K562 (cell line): ENCODE measurements around the gene VARS1. TPM values are rescaled to one million over a fixed set of nuclear protein-coding genes. Genes with fewer than 3 reads are reported as not detected.

Experiments
- ADNP ChIP-seq: fragments of 200-800 bp; sonication (Bioruptor generic); IDR thresholded peaks from 2 replicates; pipeline ENCODE4 v1.6.1; 2016; ENCODE audit warnings: missing genetic modification characterization, missing compliant biosample characterization
- ARID4B ChIP-seq: sonication (generic); formaldehyde crosslinking; IDR thresholded peaks from 2 replicates; pipeline ENCODE4 v1.8.0; 2022; ENCODE audit warnings: mild to moderate bottlenecking, missing genetic modification reagents
- ARNT ChIP-seq, 2 experiments: fragments of 450-650 bp; IDR thresholded peaks; 2 replicates each; pipeline ENCODE4 v1.6.1; 2016; ENCODE audit warnings: mild to moderate bottlenecking in 1 of 2
- CHAMP1 ChIP-seq: fragments of 450-650 bp; IDR thresholded peaks from 2 replicates; pipeline ENCODE4 v1.6.1; 2016; ENCODE audit warnings: mild to moderate bottlenecking
- FOXA1 ChIP-seq: fragments of 450-650 bp; IDR thresholded peaks from 2 replicates; pipeline ENCODE4 v1.6.1; 2016; ENCODE audit warnings: mild to moderate bottlenecking, borderline replicate concordance
- HDAC3 ChIP-seq: fragments of 450-650 bp; IDR thresholded peaks from 2 replicates; pipeline ENCODE4 v1.6.1; 2018; ENCODE audit warnings: borderline replicate concordance, mild to moderate bottlenecking, moderate library complexity; ENCODE audit not compliant: partially characterized antibody
- KLF10 ChIP-seq: fragments of 250-450 bp; sonication (Bioruptor Pico); IDR thresholded peaks from 2 replicates; pipeline ENCODE4 v1.6.1; 2021; ENCODE audit warnings: matching md5 sums
- MEF2A ChIP-seq: IDR thresholded peaks from 2 replicates; pipeline ENCODE4 v1.6.1; 2011; ENCODE audit warnings: low read depth, mild to moderate bottlenecking, low read length, moderate library complexity; ENCODE audit not compliant: control insufficient read depth
- NELFE ChIP-seq: IDR thresholded peaks from 2 replicates; pipeline ENCODE4 v1.6.1; 2011; ENCODE audit warnings: mild to moderate bottlenecking; ENCODE audit not compliant: insufficient read depth, insufficient read length
- NFRKB ChIP-seq: fragments of 450-650 bp; IDR thresholded peaks from 2 replicates; pipeline ENCODE4 v1.6.1; 2016; ENCODE audit warnings: low read depth
- TAF1 ChIP-seq: IDR thresholded peaks from 2 replicates; pipeline ENCODE4 v1.6.1; 2011; ENCODE audit warnings: mild to moderate bottlenecking, low read length, moderate library complexity; ENCODE audit not compliant: insufficient read depth, control insufficient read depth, severe bottlenecking; ENCODE audit errors: extremely low read depth
- THRA ChIP-seq: fragments of 450-650 bp; IDR thresholded peaks from 2 replicates; pipeline ENCODE4 v1.6.1; 2017; ENCODE audit warnings: mild to moderate bottlenecking, moderate library complexity
- YBX1 ChIP-seq: fragments of 450-650 bp; IDR thresholded peaks from 2 replicates; pipeline ENCODE4 v1.7.1; 2016; ENCODE audit warnings: mild to moderate bottlenecking
- YY1 ChIP-seq, 3 experiments: IDR thresholded peaks; 2 replicates each; pipeline ENCODE4 v1.6.1; 2011; ENCODE audit warnings: low read length in 2 of 3, mild to moderate bottlenecking in 2 of 3, moderate library complexity in 2 of 3, borderline replicate concordance in 1 of 3, control low read depth in 1 of 3, low read depth in 1 of 3; ENCODE audit not compliant: insufficient read depth in 3 of 3, insufficient replicate concordance in 2 of 3, control insufficient read depth in 1 of 3, insufficient read length in 1 of 3; ENCODE audit errors: extremely low read depth in 1 of 3
- ZNF740 ChIP-seq, 3 experiments: fragments of 200-800 bp in 1 of 3; sonication (Bioruptor generic) in 1 of 3; sonication (generic) in 1 of 3; formaldehyde crosslinking in 1 of 3; IDR thresholded peaks; 2 replicates each; pipeline versions ENCODE4 v1.6.1 to v1.8.0; 2016 to 2022; ENCODE audit warnings: mild to moderate bottlenecking in 2 of 3, missing compliant biosample characterization in 2 of 3, missing genetic modification characterization in 2 of 3, missing genetic modification reagents in 1 of 3
- polyA plus RNA-seq, 8 experiments: library from polyadenylated mRNA; depleted of rRNA in 4 of 8; stranded (reverse) in 5 of 8; unstranded in 3 of 8; fragments of >200 nt; fragmentation: Nextera tagmentation in 2 of 8; fragmentation: Illumina TruSeq in 1 of 8; extraction: Ambion mirVana in 2 of 8; extraction: Trizol in 1 of 8; gene quantifications; 2 replicates each; pipeline versions ENCODE4 v1.2.1 to v1.2.3, GENCODE V29; 2011 to 2014; ENCODE audit warnings: inconsistent platforms in 1 of 8, missing spikeins in 1 of 8
- total RNA-seq, 7 experiments: library from RNA; depleted of rRNA in 6 of 7; stranded (reverse); fragments of >200 nt in 6 of 7; fragmentation: Illumina TruSeq in 2 of 7; extraction: Trizol in 2 of 7; gene quantifications; 2 replicates each; pipeline versions ENCODE4 v1.2.1 to v1.2.3, GENCODE V29; 2011 to 2021; ENCODE audit warnings: low replicate concordance in 1 of 7

VARS1 gene
- total and polyA plus RNA-seq, 9 of the 15 experiments (the other 6 are each of a cell fraction or from before 2014, with no cell fraction given): 2.9 to 488 (median 130) TPM

GRCh38 chr6:31769684-31770371 is 25.7 kb downstream of the VARS1 start (continued):
- TF ChIP-seq ZNF740 (CRISPR knock-in tag; IDR thresholded peaks at IDR 0.05): peak; percentile 89
- no peak for TF ChIP-seq ZNF740 (tag; IDR thresholded peaks at IDR 0.05)
- no peak for TF ChIP-seq HDAC3
- peak; percentile 79; the same call in 1 of the 2 replicates for TF ChIP-seq ARID4B (CRISPR knock-in tag)
- no peak for TF ChIP-seq FOXA1
- TF ChIP-seq YBX1: no peak
- TF ChIP-seq KLF10 (CRISPR knock-in tag): no peak
- no peak for TF ChIP-seq NFRKB
- TF ChIP-seq YY1 (IDR thresholded peaks at IDR 0.05; ENCODE audit: borderline replicate concordance in 1 of 3, control insufficient read depth in 1 of 3, extremely low read depth in 1 of 3, insufficient read depth in 3 of 3, insufficient read length in 1 of 3, insufficient replicate concordance in 2 of 3, low read depth in 1 of 3, low read length in 2 of 3): peak in 2 of 3 experiments; percentile 61 to 77
- 0 out of 2 replicates have a peak, but pooled peaks have one; percentile 2 for TF ChIP-seq MEF2A
- no peak for TF ChIP-seq CHAMP1
- no peak for TF ChIP-seq NELFE
- TF ChIP-seq ARNT (IDR thresholded peaks at IDR 0.05): peak in 1 of 2 experiments; percentile 89; a peak in 2 of 4 replicates
- TF ChIP-seq THRA: no peak
- peak; percentile 29 for TF ChIP-seq TAF1
- TF ChIP-seq ADNP (tag): no peak
